ENCODE results near the gene CHCHD6. TPM values are rescaled to one million over a fixed set of nuclear protein-coding genes. Genes with fewer than 3 reads are reported as not detected.

Gene CHCHD6, protein sequence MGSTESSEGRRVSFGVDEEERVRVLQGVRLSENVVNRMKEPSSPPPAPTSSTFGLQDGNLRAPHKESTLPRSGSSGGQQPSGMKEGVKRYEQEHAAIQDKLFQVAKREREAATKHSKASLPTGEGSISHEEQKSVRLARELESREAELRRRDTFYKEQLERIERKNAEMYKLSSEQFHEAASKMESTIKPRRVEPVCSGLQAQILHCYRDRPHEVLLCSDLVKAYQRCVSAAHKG
- 1 to 10 TPM; 5.0 to 6.4 (median 5.9) TPM for total RNA-seq
- 10 to 100 TPM in 1 of 2 donors, 1 to 10 TPM in 1; 9.1 to 10.9 TPM for polyA plus RNA-seq

DNA sequence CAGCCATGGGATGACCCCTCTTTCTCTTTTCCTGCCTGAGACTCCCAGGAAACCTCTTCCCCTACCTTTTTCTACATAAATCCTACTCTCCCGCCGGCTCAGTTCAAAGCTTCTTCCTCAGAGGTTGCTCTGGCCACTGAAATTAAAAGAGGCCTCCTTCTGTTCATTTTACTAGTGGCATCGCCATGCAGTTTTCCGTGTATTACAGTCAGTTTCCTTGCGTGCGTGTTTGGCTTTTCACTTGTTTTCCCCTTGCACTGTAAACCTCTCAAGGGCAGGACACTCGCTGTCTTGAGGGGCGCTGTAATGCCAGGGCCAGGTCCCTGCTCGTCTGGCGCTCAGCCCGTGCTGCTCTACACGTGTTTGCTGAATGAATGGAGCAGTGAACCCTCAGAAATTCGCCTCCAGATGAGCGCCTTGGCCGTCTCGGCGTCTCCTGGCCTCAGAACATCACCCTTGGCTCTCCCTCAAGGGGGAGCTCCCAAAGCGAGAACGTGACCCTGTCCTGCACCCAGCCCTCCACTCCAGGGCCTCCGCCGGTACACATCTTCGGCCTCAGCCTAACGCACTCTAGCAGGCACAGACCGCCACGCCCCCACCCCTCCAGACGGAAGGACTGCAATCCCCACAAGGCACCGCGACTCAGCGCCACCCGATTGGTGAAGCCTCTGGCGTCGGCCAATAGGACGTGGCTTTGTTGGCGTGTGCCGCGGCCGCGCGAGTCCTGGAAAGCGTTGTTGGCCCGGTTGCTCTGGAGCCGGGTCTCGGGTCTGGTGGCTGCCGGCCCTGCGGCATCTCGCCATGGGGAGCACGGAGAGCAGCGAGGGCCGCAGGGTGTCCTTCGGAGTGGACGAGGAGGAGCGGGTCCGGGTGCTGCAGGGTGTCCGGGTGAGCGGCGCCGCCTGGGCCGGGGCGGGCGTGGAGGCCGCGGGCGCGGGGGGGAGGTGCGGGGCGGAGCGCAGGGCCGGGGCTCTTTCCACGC is at the start of gene CHCHD6:
TSS of gene CHCHD6 (plus strand) at position 729 of the 982 bp plus-strand sequence. CDS start at position 802, 73 bp downstream.
- Histone ChIP-seq H3K4me3 (peak within 1 kb of the TSS; percentile 72 to 93 (median 88)), H3K4me1 (peaks cover 0 to 4% (median 3%) of the 10 kb centered on the region in 3 donors), H3K36me3 (no peaks in the 10 kb centered on the region), H3K27me3 (no peaks in the 10 kb centered on the region), H3K9me3 (no peaks in the 10 kb centered on the region), H3K27ac (no peak within 1 kb of the TSS)
- FAIRE-seq (no peak), DNase-seq (peak; percentile 93 to 99 (median 95)), ATAC-seq (peak; percentile 99 to 100 (median 100))
- TF ChIP-seq, protein P1, sequence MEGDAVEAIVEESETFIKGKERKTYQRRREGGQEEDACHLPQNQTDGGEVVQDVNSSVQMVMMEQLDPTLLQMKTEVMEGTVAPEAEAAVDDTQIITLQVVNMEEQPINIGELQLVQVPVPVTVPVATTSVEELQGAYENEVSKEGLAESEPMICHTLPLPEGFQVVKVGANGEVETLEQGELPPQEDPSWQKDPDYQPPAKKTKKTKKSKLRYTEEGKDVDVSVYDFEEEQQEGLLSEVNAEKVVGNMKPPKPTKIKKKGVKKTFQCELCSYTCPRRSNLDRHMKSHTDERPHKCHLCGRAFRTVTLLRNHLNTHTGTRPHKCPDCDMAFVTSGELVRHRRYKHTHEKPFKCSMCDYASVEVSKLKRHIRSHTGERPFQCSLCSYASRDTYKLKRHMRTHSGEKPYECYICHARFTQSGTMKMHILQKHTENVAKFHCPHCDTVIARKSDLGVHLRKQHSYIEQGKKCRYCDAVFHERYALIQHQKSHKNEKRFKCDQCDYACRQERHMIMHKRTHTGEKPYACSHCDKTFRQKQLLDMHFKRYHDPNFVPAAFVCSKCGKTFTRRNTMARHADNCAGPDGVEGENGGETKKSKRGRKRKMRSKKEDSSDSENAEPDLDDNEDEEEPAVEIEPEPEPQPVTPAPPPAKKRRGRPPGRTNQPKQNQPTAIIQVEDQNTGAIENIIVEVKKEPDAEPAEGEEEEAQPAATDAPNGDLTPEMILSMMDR (IDR thresholded peaks at IDR 0.05) = no peak
- WGBS, 2 donors = 2 to 3% methylated on average over 58 to 69 of the region's 69 CpGs
- intact Hi-C loops (cut with DNase I) = no loop called here

DNA sequence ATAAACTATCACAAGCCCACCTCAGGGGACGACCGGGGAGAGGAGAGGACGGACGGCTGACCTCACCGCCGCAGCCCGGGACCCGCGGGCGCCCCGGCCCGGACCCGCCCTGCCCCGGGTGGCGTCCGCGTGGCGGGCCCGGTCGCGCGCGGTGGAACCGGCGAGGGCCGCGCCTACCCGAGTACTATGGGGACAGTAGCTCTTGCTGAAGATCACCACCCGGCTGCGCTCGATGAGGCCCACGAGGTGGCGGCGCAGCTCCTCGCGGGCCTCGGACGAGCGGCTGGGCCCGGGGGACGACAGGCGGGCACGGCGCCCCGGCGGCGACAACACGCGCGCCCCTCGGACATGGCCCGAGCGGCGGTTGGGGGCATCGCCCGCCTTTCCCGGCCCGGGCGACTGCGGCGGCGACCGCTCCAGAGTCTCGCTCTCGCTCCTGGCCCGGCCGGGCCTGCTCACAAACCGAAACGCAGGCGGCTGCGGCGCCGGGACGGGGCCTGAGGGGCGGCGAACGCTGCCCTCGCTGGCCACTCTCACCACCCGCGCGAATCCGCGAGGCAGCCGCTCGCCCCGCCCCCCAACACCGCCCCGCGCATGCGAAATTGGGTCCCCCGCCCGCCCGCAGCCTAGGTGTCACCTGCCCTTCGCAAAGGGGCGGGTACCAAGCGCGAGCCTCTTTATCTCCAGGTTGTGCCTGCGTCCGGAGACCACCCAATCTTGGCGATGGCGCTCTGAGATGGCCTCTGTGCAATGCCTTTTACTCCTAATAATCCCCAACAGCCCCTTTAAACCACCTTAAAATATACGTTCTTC is 49.3 kb upstream of the CHCHD6 start, which contains the start of gene TXNRD3:
TSS of gene TXNRD3 (minus strand) at position 554 of the 813 bp plus-strand sequence.
- Histone ChIP-seq H3K9me3 (no peaks in the 10 kb centered on the region), H3K27ac (peak within 1 kb of the TSS; percentile 55 to 80 (median 68)), H3K27me3 (no peaks in the 10 kb centered on the region), H3K4me3 (peak within 1 kb of the TSS; percentile 70 to 86 (median 84)), H3K36me3 (no peaks in the 10 kb centered on the region), H3K4me1 (peaks cover 6 to 10% (median 9%) of the 10 kb centered on the region in 3 donors)
- FAIRE-seq = no peak
- 0% methylated on average over 83 to 102 of the region's 102 CpGs for WGBS, 2 donors
- TF ChIP-seq, protein P1 (IDR thresholded peaks at IDR 0.05) = no peak
- intact Hi-C loops (cut with DNase I) = no loop called here
- DNase-seq = peak; percentile 87 to 98 (median 91)
- peak; percentile 98 to 99 (median 99) for ATAC-seq

DNA sequence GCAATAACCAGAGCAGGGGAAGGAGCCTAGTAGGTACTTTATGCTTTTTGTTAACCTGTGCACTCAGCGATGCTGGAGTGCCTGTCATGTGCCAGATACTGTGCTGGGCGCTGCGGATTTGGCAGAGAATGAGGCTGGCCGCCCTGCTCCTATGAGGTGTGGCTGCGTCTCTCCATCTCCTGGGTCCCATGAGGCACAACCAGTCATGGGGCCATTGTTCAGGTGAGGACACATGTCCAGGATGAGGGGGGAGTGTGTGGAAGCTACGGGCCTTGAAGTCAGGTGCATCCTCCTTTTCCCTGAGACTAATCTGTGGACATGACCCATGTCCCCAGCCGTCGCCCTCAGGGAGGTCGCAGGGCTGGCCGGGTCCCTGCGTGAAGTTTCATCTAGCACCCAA is 48.2 kb upstream of the CHCHD6 start:
- ATAC-seq (no peak), DNase-seq (no peak), FAIRE-seq (no peak)
- Histone ChIP-seq H3K4me3 (no peak overlapping the region), H3K27me3 (peaks cover 0 to under 1% (median 0%) of the 10 kb centered on the region in 4 donors), H3K36me3 (no peaks in the 10 kb centered on the region), H3K27ac (no peak overlapping the region), H3K4me1 (peaks cover 6 to 10% (median 9%) of the 10 kb centered on the region in 3 donors), H3K9me3 (no peaks in the 10 kb centered on the region)
- 87 to 89% methylated on average over 11 of the region's 11 CpGs for WGBS, 2 donors
- TF ChIP-seq, protein P1 (IDR thresholded peaks at IDR 0.05) = no peak
- intact Hi-C loops (cut with DNase I) = no loop called here

DNA sequence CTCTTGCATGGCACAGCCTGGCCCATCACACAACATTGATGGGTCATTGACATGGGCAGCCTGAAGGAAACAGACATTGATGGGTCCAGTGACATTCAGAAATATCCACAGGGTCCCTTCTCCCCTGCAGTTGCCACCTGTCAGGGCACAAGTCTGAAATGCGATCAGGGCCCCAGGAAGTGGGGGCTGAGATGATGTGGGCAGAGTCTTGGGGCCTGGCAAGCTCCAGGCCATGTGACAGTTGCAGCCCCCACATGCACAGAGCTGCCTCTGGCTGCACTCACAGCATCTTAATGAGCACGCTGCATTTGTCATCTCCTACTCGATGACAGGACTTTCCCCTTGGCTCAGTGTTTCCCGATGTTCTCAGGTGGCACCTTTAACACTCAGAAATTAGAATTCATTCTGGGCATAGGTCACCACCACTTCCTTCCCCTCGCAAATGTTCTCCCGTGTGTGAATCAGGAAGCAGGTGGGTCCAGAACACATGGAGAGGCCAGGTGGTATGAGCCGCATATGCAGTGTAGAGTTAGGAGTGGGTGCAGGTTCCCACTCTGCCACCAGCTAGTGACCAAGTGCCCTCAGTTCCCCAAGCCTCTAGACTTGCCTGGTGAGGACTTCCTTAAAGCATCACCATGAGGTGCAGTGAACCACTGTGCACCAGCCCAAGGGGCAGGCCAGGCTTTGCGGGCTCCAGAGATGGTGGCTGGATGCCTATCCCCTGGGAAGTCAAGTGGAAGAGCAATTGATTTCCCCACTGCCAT is 47.5 kb upstream of the CHCHD6 start:
- Histone ChIP-seq H3K9me3 (no peaks in the 10 kb centered on the region), H3K27me3 (peaks cover 0 to 7% (median 0%) of the 10 kb centered on the region in 4 donors), H3K4me1 (peaks cover 6 to 10% (median 9%) of the 10 kb centered on the region in 3 donors), H3K36me3 (no peaks in the 10 kb centered on the region), H3K27ac (no peak overlapping the region), H3K4me3 (no peak overlapping the region)
- DNase-seq (no peak), ATAC-seq (no peak), FAIRE-seq (no peak)
- intact Hi-C loops (cut with DNase I) = no loop called here
- WGBS, 2 donors = 84% methylated on average over 8 of the region's 8 CpGs
- TF ChIP-seq, protein P1 (IDR thresholded peaks at IDR 0.05) = no peak

Measured in pancreas (tissue), 10 donors.